Measurements from ENCODE around the gene TCEAL4.
A peak's percentile ranks its signal among the peaks of the same experiment; 100 is the strongest.

The TCEAL4 gene

GRCh38 chrX:103552236-103552635 is 33.1 kb upstream of the TCEAL4 start:
- Histone ChIP-seq H3K79me2 (ENCODE audit: low read length) (no peaks in the 10 kb centered on the region), H4K20me1 (ENCODE audit: insufficient read depth, low read length) (no peaks in the 10 kb centered on the region), H3K27me3 (replicated peaks; ENCODE audit: insufficient read depth, low read length) (no peaks in the 10 kb centered on the region), H3K36me3 (replicated peaks; ENCODE audit: insufficient read depth, low read length) (no peaks in the 10 kb centered on the region), H3K9me2 (replicated peaks; ENCODE audit: insufficient read depth, low read length) (no peaks in the 10 kb centered on the region), H2AFZ (ENCODE audit: low read length) (no peak overlapping the region), H3K27ac (ENCODE audit: low read length) (no peak overlapping the region), H3K4me2 (ENCODE audit: low read depth, low read length) (no peak overlapping the region), H3K9ac (ENCODE audit: low read length) (no peak overlapping the region), H3F3A (ENCODE audit: insufficient read depth, low read length) (no peaks in the 10 kb centered on the region), H3K9me3 (replicated peaks; ENCODE audit: insufficient read depth, low read length) (no peaks in the 10 kb centered on the region), H3K4me3 (ENCODE audit: low read length) (no peak overlapping the region), H3K4me1 (ENCODE audit: low read length) (peaks cover 19% of the 10 kb centered on the region)
- DNase-seq = no peak
- TF ChIP-seq CTCF (IDR thresholded peaks at IDR 0.05; ENCODE audit: low read length) (no peak), EZH2phosphoT487 (IDR thresholded peaks at IDR 0.05; ENCODE audit: low read length) (no peak)

- TF ChIP-seq EZH2 (optimal IDR thresholded peaks at IDR 0.05; ENCODE audit: low read depth, low read length) (no peak), CTCF (IDR thresholded peaks at IDR 0.05; ENCODE audit: low read length) (no peak), EZH2phosphoT487 (IDR thresholded peaks at IDR 0.05; ENCODE audit: low read length) (no peak)
- H3K4me1 ChIP-seq (ENCODE audit: low read length) = peaks cover 30% of the 10 kb centered on the region
- no peaks in the 10 kb centered on the region for H3K9me2 ChIP-seq (replicated peaks; ENCODE audit: insufficient read depth, low read length)
- peak overlapping the region; percentile 77 for H3K9ac ChIP-seq (ENCODE audit: low read length)
- peak overlapping the region; percentile 43; the same call in 1 of the 2 replicates for H3K27ac ChIP-seq (ENCODE audit: low read length)
- peak overlapping the region; percentile 70 for H3K4me3 ChIP-seq (ENCODE audit: low read length)
- no peaks in the 10 kb centered on the region for H3K36me3 ChIP-seq (replicated peaks; ENCODE audit: insufficient read depth, low read length)
- no peaks in the 10 kb centered on the region for H3F3A ChIP-seq (ENCODE audit: insufficient read depth, low read length)
- H4K20me1 ChIP-seq (ENCODE audit: insufficient read depth, low read length) = no peaks in the 10 kb centered on the region
- DNase-seq = peak; percentile 80
- H3K4me2 ChIP-seq (ENCODE audit: low read depth, low read length) = peak overlapping the region; percentile 77
- H3K9me3 ChIP-seq (replicated peaks; ENCODE audit: insufficient read depth, low read length) = no peaks in the 10 kb centered on the region
- H3K79me2 ChIP-seq (ENCODE audit: low read length) = no peaks in the 10 kb centered on the region
- no peaks in the 10 kb centered on the region for H3K27me3 ChIP-seq (replicated peaks; ENCODE audit: insufficient read depth, low read length)
- H2AFZ ChIP-seq (ENCODE audit: low read length) = peak overlapping the region; percentile 65
Measured at GRCh38 chrX:103554687-103555424, 30.5 kb upstream of the TCEAL4 start.

- Histone ChIP-seq H3K4me2 (ENCODE audit: low read depth, low read length) (peak overlapping the region; percentile 28; the same call in 1 of the 2 replicates), H3K27me3 (replicated peaks; ENCODE audit: insufficient read depth, low read length) (no peaks in the 10 kb centered on the region), H3K4me1 (ENCODE audit: low read length) (peaks cover 30% of the 10 kb centered on the region), H2AFZ (ENCODE audit: low read length) (0 out of 2 replicates have a peak overlapping the region, but pooled peaks have one; percentile 8), H3K27ac (ENCODE audit: low read length) (peak overlapping the region; percentile 68; the same call in 1 of the 2 replicates), H3K9me3 (replicated peaks; ENCODE audit: insufficient read depth, low read length) (no peaks in the 10 kb centered on the region), H4K20me1 (ENCODE audit: insufficient read depth, low read length) (no peaks in the 10 kb centered on the region), H3K36me3 (replicated peaks; ENCODE audit: insufficient read depth, low read length) (no peaks in the 10 kb centered on the region), H3K79me2 (ENCODE audit: low read length) (no peaks in the 10 kb centered on the region), H3K9ac (ENCODE audit: low read length) (no peak overlapping the region), H3F3A (ENCODE audit: insufficient read depth, low read length) (no peaks in the 10 kb centered on the region), H3K9me2 (replicated peaks; ENCODE audit: insufficient read depth, low read length) (no peaks in the 10 kb centered on the region), H3K4me3 (ENCODE audit: low read length) (no peak overlapping the region)
- DNase-seq = peak; percentile 87
- TF ChIP-seq CTCF (IDR thresholded peaks at IDR 0.05; ENCODE audit: low read length) = no peak
- TF ChIP-seq EZH2phosphoT487 (IDR thresholded peaks at IDR 0.05; ENCODE audit: low read length) = no peak
- TF ChIP-seq EZH2 (optimal IDR thresholded peaks at IDR 0.05; ENCODE audit: low read depth, low read length) = no peak
Measured at GRCh38 chrX:103556963-103557612, 28.2 kb upstream of the TCEAL4 start.
